CD4-positive, alpha-beta T cell treated with Interleukin-2 at 100 ng/mL for 4 hours (primary cell): ENCODE measurements around the gene CLDND2.
A peak's percentile ranks its signal among the peaks of the same experiment; 100 is the strongest.

Experiments
- DNase-seq: peaks from one replicate; pipeline ENCODE4 v3.0.0-alpha.2; 2020; ENCODE audit warnings: low spot score

Gene CLDND2

GRCh38 chr19:51382004-51382403 is 13.2 kb upstream of the CLDND2 start:
- DNase-seq: no peak

GRCh38 chr19:51380379-51380778 is 11.6 kb upstream of the CLDND2 start:
- no peak for DNase-seq

DNA sequence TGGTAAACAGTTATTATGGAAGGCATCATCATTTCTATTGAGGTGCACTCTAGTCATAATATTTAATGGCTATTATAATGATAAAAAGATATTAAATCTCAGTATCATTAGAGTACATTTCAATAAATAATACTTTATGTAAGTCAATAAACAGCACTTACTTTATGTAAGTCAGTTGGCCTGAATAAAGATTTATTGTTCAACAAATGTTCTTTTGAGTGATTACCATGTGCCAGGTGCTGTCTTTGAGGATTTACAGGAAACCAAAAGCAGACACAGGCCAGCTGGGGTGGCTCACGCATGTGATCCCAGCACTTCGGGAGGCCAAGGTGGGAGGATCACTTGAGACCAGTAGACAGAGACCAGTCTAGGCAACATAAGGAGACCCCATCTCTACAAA is 8.6 kb upstream of the CLDND2 start:
- DNase-seq: no peak

DNA sequence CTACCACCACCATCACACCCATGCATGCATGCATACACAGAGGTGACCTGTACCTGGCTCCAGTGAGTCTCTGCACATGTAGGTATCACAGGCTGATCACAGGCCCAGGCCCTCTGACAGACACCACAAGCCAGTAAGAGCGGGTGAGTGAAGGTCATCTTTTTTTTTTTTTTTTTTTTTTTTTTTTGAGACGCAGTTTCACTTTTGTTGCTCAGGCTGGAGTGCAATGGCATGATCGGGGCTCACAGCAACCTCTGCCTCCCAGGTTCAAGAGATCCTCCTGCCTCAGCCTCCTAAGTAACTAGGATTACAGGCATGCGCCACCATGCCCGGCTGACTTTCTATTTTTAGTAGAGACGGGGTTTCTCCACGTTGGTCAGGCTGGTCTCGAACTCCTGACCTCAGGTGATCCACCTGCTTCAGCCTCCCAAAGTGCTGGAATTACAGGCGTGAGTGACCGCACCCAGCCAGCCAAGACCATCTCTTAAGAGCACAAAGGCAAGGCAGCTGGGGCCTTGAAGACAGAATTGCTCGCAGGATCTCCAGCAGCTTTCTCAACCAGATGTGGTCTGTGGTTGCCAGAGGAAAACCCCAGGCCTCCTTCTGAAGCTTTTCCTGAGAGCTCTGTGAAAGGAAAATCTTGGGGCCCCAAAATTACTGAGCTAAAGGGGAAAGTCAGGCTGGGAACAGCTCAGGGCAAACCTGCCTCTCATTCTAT is 6.9 kb upstream of the CLDND2 start:
- DNase-seq: peak; percentile 35

- DNase-seq: peak; percentile 92
Measured at GRCh38 chr19:51372649-51373504, 4.1 kb upstream of the CLDND2 start, which contains the start of gene NKG7. Gene NKG7, minus strand, starts transcription at chr19:51372654. Its CDS starts 119 bp downstream, at chr19:51372535.

DNA sequence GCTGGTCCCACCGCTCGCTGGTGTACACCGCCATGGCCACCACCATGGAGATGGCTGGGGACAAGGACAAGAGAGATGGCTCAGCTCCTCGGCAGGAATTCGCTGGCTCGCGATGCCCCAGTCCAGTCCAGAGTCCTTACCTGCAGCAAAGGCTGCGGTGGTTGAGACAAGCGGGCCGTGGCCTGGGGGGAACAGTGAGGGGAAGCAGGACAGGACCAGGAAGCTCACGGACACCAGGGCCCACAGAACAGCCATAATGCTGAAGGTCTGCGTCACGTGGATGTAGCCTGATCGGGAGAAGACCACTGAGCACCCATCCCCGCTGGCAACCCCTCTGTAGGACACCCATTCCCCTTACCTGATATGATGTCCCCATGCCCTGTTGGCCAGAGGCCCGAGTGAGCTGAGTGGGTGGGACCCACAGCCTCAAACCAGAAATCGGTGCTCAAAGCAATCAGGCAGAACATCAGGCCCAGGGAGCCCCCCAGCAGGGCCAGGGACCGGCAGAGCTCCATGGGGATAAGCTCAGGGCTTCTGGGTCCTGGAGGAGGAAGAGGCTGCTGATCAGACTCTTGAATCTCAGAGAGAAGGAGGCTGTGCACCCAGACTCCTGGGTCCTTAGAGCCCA is 3.3 kb upstream of the CLDND2 start:
- DNase-seq: no peak

DNA sequence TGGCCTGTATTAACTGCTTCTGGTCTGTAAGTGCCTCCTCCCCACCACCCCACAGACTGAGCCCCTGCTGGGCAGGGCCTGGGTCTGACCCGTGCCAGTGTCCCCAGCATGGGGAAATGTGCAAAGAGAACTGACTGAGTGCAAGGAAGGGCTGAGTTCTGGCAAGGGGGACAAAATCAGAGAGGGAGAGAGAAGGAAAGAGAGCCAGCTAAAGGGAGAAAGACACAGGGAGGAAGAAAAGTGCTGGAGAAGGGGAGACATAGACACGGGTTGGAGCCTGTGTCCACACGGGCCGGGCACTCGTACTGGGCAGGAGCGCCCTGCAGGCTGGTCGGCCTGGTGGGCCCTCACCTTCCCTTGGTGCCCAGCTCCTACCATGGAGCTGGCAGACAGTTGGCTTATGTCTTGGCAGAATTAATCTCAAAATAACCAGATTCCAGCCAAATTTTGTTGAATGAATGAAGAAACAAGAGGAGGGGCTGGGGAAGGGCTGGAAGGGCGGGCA is 2.4 kb upstream of the CLDND2 start:
- no peak for DNase-seq

DNA sequence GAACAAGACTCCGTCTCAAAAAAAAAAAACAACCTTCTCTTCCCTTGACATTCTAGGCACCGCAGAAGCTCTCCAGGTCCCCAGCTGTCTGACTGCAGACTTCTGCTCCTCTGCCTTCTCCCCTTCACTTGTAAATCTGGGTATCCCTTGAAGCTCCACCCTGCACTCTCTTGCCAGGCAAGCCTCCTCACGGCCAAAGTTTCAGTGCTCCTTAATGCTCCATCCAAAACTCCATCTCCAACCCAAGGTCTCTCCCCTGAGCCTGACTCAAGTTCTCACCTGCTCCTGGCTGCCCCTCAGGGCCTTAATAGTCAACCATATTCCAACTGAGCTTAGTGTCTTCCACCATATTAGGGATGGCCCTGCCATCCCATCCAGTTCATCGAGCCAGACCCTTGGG is 1.4 kb upstream of the CLDND2 start:
- DNase-seq: no peak

DNA sequence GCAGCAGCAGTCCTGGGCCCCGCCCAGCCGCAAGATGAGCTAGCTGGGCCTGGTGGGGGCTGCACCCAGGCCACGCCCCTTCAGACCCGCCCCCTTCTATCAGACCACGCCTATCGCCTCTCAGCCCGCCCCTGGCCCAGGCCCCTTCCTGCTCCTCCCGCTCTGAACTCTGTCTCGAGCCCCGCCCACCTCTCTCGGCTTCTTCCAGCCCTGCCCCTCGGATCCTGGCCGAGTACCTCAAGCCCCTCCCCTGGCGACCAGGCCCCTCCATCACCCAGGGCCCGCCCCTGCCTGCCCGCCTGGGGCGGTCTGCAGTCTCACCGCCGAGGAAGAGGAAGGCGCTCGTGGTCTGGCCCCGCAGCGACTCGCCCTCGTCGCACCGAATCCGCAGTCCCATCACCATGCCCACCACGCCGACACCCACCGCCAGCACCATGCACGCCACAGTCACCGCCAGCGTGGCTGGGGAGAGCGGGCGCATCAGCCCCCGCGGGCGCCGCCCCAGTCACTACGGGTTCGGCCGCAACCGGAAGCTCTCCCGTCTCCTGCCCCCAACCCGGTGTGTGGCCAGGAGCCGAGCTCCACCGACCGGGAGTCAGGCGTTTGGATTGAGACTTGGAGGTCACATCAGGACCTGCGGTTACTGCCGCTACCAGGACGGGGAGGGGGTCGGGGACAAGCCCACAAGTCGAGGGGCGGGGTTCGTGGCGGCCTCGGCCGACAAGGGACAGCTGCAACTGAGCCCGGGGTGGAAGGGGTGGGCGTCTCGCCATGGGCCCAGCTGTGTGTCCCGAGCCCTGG is 1.0 kb downstream of the CLDND2 start:
- peak; percentile 98 for DNase-seq

GRCh38 chr19:51367255-51367564 is 1.6 kb downstream of the CLDND2 start:
- DNase-seq: no peak

GRCh38 chr19:51366389-51367254 is 2.2 kb downstream of the CLDND2 start:
- DNase-seq: peak; percentile 94

DNA sequence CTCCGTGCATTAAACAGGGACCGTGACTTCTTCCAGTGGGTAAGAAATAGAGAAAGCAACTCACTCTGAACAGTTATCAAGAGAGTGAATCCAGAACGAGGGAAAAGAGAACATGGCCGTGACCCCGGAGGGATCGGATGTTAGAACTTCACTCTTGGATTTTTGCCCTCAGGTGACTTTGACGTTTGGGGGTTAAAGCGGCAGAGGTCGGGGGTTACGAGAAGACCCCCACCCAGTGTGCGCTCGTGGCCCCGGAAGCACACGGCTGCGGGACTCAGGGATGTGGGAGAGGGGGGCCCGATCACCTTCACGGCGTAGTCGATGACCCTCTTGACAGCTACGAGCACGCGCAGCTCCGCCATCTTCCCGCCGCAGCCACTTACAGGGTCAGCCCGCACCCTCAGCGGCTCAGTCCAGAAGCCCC is 2.8 kb downstream of the CLDND2 start, which contains the start of gene ETFB:
TSS of gene ETFB (minus strand) at position 424 of the 424 bp plus-strand sequence. CDS start at position 362, 62 bp downstream.
- no peak for DNase-seq

DNA sequence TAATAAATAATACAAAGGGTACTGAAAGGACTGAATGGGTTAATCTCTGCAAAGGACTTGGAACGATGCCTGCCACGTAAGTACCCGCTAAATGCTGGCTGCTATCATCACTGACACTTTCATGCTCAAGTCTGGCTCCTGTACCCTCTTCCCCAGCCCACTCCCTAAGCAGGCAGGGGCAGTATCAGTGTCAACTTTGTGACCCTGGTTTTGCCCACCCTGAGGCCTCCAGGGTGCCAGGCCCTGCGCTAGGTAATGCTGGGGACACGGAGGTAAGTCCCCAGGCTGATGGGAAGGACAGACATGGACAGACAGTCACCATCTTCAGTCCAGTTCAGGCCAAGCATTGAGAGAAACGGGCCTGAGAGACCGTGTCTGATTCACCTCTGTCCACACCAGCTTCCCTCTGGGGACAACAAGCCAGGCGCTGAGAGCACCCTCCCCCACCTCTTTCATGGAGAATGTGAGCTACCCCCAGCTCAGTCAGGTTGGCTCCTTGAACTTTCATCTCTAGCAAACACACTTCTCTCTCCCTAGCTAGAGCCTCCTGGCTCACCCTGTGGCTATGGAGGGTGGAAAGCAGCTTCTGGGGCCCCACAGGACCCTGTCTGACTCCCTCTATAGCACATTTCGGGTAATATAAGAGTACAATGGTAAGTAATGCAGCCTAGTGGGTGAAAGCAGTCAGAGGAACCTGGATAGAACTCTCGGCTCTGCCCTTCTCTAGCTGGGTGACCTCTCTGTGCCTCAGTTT is 3.4 kb downstream of the CLDND2 start:
- DNase-seq: peak; percentile 32

- DNase-seq: no peak
Measured at GRCh38 chr19:51364200-51365106, 4.3 kb downstream of the CLDND2 start.

DNA sequence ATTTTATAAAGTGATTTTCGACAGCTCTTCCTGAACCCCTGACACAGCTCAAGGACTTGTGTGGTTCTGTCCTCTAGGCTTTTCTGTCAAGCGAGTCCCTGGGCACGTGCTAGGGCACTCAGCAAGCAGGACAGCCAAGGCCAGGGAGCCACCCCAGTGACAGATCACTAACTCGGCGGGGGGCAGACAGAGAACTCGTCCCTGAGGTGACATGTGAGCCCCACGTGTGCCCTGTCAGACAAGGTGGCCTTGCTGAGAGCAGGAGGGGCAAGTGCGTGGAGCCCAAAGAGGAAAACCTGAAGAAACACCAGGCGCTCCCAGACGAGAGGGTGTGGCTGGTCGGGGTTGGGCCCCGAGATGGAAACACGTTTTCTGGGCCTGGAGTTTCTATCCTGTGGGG is 7.6 kb downstream of the CLDND2 start:
- DNase-seq: no peak

DNA sequence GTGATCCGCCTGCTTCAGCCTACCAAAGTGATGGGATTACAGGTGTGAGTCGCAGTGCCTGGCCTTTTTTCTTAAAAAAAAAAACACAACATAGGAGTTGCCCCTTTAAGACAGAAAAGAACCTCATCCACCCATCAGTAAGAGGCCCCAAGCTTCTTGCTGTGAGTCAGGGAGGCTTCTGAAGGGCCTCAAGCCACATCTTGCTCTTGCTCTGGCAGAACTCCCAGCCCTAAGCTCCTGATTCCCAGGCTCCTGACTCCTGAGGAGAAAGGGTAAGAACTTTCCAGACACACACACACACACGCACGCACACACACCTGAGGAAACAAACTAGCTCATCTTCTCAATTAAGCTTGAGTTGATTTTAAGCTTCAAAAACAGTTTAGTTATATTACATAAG is 9.5 kb downstream of the CLDND2 start:
- no peak for DNase-seq

DNA sequence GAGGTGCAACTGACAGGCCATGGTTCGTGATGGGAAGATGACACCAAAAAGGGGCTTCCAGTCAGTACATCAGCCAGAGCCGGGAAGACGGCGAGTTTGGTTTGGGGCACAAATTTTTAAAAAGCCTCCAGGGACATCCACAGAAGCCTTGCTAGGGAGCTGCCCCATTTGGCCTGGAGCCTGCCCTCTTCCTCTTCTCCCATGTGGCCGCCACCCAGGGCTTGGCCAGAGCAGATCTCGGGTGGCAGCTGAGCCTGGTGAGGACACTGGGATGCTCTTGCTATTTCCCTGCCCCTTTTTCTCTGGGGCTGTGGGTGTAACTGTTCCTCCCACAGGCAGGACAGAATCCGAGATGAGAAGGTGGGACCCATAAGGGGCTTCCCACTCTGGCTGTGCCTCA is 10.9 kb downstream of the CLDND2 start:
- no peak for DNase-seq

DNA sequence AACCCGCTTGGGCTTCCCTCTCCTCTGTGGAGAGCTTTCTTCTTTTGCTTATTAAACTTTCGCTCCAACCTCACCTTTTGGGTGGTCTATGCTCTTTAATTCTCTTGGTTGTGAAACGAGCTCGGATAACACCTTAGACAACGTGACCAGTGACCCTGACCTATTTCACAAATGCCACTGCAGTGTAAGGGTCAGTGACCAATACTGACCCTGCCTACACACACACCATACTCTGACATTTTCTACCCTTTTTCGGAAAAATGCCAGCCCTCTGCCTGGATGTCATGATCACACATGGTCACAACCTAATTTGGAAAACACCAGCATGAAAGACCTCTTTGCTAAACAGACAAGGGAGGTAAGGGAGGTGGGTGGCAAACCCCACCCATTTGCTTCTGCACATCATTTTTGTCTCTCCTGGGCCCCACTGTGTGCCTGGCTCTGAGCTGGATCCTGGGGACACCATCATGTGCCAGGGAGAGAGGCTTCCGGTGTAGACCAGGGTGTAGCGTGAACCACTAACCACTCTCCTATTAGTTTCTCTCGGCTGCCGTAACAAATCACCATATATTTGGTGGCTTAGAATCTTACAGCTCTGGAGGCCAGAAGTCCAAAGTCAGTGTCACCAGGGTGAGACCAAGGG is 12.5 kb downstream of the CLDND2 start:
- DNase-seq: no peak
